ENCODE measurements around the gene SUMF1. TPM values are rescaled to one million over a fixed set of nuclear protein-coding genes. Genes with fewer than 3 reads are reported as not detected.
"Not testable (repeated sequence)": the region's sequence is repeated elsewhere in the genome, so short reads cannot be mapped to it uniquely, and the experiment has no call there.

Gene SUMF1
- polyA plus RNA-seq, 1 experiment = 51.4 TPM

DNA sequence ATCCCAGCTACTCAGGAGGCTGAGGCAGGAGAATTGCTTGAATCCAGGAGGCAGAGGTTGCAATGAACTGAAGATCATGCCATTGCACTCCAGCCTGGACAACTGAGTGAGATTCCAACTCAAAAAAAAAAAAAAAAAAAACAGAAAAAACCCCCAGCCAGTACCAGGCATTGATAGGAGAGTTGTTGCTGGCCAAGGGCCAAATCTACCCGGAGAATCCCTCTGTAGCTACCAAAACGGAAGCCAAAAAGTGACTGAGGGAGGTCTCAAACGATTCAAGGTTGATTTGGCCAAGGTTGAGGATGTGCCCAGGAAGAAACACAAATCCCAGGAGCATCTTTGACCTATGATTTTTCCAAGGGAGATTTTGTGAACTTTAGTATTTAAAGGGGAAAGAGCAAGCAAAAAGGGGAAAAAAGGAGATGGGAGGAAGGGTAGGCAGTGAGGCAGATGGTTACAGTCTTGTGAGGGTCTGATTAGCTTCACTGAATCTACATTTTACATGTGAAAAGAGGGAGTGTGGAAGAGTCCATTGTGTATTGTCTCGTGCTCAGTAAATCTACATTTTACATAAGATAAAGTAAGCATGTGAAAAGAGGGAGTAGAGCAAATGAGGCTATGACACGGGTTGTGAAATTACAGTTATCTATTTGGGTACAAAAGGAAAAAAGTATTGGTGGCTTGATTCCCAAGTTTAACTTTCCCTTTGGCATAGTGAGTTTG is 131.1 kb downstream of the SUMF1 start:
- CTCF ChIA-PET = interaction anchor here (0.9 to 2.7 kb wide), 3 partner anchors 15 to 297 kb away, joined by 5 to 14 read pairs (median 5); no protein-coding TSS in a partner anchor

DNA sequence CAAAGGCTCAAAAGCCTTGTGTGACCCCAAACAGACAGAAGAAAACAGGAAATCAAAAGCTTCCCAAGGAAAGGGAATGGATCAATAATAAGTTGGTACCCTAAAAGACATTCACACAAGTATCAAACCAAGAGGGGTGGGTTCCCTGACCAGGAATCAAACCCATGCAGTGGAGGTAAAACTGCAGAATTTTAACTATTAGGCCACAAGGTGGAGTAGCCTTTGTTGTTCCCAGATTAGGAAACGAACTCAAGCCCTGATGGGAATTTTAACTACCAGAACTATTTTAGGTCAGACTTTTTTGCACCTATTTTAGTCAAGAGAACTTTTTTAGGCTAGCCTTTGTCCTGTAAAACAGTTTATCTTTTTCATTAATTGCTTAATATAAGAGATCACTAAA is 132.5 kb downstream of the SUMF1 start:
- no peak overlapping the region for H3K27ac ChIP-seq (ENCODE audit: low read depth, low read length)
- no peaks in the 10 kb centered on the region for H3K9me3 ChIP-seq (ENCODE audit: control insufficient read depth, insufficient read depth, low read length)
- TF ChIP-seq, protein P1, sequence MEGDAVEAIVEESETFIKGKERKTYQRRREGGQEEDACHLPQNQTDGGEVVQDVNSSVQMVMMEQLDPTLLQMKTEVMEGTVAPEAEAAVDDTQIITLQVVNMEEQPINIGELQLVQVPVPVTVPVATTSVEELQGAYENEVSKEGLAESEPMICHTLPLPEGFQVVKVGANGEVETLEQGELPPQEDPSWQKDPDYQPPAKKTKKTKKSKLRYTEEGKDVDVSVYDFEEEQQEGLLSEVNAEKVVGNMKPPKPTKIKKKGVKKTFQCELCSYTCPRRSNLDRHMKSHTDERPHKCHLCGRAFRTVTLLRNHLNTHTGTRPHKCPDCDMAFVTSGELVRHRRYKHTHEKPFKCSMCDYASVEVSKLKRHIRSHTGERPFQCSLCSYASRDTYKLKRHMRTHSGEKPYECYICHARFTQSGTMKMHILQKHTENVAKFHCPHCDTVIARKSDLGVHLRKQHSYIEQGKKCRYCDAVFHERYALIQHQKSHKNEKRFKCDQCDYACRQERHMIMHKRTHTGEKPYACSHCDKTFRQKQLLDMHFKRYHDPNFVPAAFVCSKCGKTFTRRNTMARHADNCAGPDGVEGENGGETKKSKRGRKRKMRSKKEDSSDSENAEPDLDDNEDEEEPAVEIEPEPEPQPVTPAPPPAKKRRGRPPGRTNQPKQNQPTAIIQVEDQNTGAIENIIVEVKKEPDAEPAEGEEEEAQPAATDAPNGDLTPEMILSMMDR (IDR thresholded peaks at IDR 0.05; ENCODE audit: low read depth, low read length) = no peak
- ChIA-PET POLR2A (no interaction called here), CTCF (interaction anchor here (0.8 to 2.7 kb wide), 5 partner anchors 16 to 299 kb away, joined by 3 to 14 read pairs (median 4); no protein-coding TSS in a partner anchor)
- no peaks in the 10 kb centered on the region for H3K27me3 ChIP-seq (ENCODE audit: control insufficient read depth, insufficient read depth, low read length)
- H3K4me3 ChIP-seq (ENCODE audit: low read depth, low read length) = no peak overlapping the region
- no peak for DNase-seq (ENCODE audit: low read depth, low spot score)

More for the DNA sequence above, 131.1 kb downstream of the SUMF1 start:
- DNase-seq (ENCODE audit: low read depth, low spot score) = no peak
- TF ChIP-seq, protein P1 (IDR thresholded peaks at IDR 0.05; ENCODE audit: low read depth, low read length) = no peak
- no peak overlapping the region for H3K27ac ChIP-seq (ENCODE audit: low read depth, low read length)
- H3K9me3 ChIP-seq (ENCODE audit: control insufficient read depth, insufficient read depth, low read length) = no peaks in the 10 kb centered on the region
- no peaks in the 10 kb centered on the region for H3K27me3 ChIP-seq (ENCODE audit: control insufficient read depth, insufficient read depth, low read length)
- no peak overlapping the region for H3K4me3 ChIP-seq (ENCODE audit: low read depth, low read length)
- POLR2A ChIA-PET = no interaction called here

DNA sequence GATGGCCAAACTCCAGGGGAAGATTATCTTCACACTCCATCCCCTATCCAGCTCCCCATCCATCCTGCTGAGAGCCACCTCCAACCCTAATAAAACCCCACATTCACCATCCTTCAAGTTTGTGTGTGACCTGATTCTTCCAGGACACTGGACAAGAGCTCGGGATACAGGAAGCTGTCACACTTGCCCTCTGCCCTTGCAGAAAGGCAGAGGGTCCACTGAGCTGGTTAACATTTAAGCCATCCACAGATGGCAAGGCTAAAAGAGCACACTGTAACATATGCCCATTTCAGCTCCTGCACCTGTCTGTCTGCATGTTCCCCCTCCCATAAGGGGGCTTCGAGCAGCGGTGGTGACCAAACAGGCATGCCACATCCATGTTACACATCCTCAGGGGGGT is 134.1 kb downstream of the SUMF1 start:
- no peak for DNase-seq (ENCODE audit: low read depth, low spot score)
- TF ChIP-seq, protein P1 (IDR thresholded peaks at IDR 0.05; ENCODE audit: low read depth, low read length) = no peak
- H3K27me3 ChIP-seq (ENCODE audit: control insufficient read depth, insufficient read depth, low read length) = no peaks in the 10 kb centered on the region
- ChIA-PET CTCF (interaction anchor here (2.7 kb wide), 1 partner anchor 300 kb away, joined by 14 read pairs; no protein-coding TSS in a partner anchor), POLR2A (interaction anchor here (0.7 kb wide), 1 partner anchor 160 kb away, joined by 3 read pairs; the partner anchor contains the start of gene ITPR1)
- H3K4me3 ChIP-seq (ENCODE audit: low read depth, low read length) = no peak overlapping the region
- peaks cover 3% of the 10 kb centered on the region; the same call in 1 of the 2 replicates for H3K9me3 ChIP-seq (ENCODE audit: control insufficient read depth, insufficient read depth, low read length)
- H3K27ac ChIP-seq (ENCODE audit: low read depth, low read length) = no peak overlapping the region

DNA sequence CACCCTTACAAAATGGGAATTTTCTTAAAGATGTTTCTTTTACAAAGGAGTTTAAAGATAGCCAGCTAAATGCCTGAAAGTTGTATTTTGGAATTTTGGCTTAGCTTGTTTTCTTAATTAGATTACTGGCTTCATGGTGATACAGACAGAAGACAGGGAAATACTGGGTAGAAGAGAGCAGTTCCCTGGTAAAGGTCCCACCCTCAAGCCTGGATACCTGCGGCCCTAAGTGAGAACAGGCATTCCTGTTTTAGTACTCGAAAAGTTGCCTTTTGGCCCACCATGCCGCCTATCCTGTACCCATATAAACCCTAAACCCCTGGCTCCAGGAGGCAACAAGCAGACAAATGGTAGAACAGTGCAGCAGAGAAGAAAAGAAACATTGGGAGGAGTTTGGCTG is 134.5 kb downstream of the SUMF1 start:
- TF ChIP-seq, protein P1 (IDR thresholded peaks at IDR 0.05; ENCODE audit: low read depth, low read length) = no peak
- Histone ChIP-seq H3K27me3 (ENCODE audit: control insufficient read depth, insufficient read depth, low read length) (no peaks in the 10 kb centered on the region), H3K4me3 (ENCODE audit: low read depth, low read length) (no peak overlapping the region), H3K9me3 (ENCODE audit: control insufficient read depth, insufficient read depth, low read length) (peaks cover 3% of the 10 kb centered on the region; the same call in 1 of the 2 replicates), H3K27ac (ENCODE audit: low read depth, low read length) (no peak overlapping the region)
- ChIA-PET CTCF (no interaction called here), POLR2A (interaction anchor here (0.7 kb wide), 1 partner anchor 161 kb away, joined by 3 read pairs; the partner anchor contains the start of gene ITPR1)
- DNase-seq (ENCODE audit: low read depth, low spot score) = no peak

DNA sequence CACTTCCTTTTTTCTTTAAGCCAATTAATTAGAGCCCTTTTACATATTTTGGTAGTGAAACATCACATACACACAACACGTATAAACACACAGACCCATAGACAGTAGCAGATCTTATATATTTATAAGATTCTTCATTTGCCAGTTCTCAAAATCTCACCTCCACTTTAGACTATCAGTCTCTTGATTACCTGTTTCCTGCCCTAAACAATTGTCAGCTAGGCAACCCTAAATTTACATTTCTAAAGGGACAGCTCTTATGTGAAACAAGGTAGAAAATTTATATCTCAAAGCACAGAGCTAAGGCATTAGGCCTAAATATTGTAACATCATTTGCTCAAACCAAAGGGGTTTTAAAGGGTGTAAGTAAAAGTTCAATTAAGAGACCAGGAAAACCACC is 135.0 kb downstream of the SUMF1 start:
- CTCF ChIA-PET = no interaction called here
- Histone ChIP-seq H3K27me3 (ENCODE audit: control insufficient read depth, insufficient read depth, low read length) (no peaks in the 10 kb centered on the region), H3K9me3 (ENCODE audit: control insufficient read depth, insufficient read depth, low read length) (peaks cover 3% of the 10 kb centered on the region; the same call in 1 of the 2 replicates), H3K27ac (ENCODE audit: low read depth, low read length) (no peak overlapping the region), H3K4me3 (ENCODE audit: low read depth, low read length) (no peak overlapping the region)
- TF ChIP-seq, protein P1 (IDR thresholded peaks at IDR 0.05; ENCODE audit: low read depth, low read length) = no peak
- POLR2A ChIA-PET = interaction anchor here (0.7 kb wide), 1 partner anchor 161 kb away, joined by 3 read pairs; the partner anchor contains the start of gene ITPR1
- DNase-seq (ENCODE audit: low read depth, low spot score) = no peak

DNA sequence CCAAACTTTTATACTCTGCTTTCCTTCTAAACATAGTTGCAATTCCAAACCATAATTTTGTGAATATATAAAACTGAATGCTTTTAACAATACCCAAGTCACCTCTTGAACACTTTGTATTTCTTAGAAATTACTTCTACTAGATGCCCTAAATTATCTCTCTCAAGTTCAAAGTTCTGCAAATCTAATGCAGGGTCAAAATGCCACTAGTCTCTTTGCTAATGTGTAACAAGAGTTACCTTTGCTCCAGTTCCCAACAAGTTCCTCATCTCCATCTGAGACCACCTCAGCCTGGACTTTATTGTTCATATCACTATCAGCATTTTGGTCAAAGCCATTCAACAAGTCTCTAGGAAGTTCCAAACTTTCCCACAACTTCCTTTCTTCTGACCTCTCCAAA is 137.3 kb downstream of the SUMF1 start:
- POLR2A ChIA-PET; CTCF ChIA-PET; H3K9me3 ChIP-seq (ENCODE audit: control insufficient read depth, insufficient read depth, low read length); DNase-seq (ENCODE audit: low read depth, low spot score); H3K27ac ChIP-seq (ENCODE audit: low read depth, low read length); H3K4me3 ChIP-seq (ENCODE audit: low read depth, low read length); H3K27me3 ChIP-seq (ENCODE audit: control insufficient read depth, insufficient read depth, low read length): not testable (repeated sequence)

All from AG04450 (cell line).